SK-N-SH (cell line): ENCODE results near the gene CDH26. TPM values are rescaled to one million over a fixed set of nuclear protein-coding genes. Genes with fewer than 3 reads are reported as not detected.

ENCODE experiments used
- CTCF ChIA-PET: fragments of 300-600, 350-600 bp; formaldehyde crosslinking; extraction: SDS; loops from one replicate; lab custom pipeline; 2021; lab: Yijun Ruan, JAX
- POLR2A ChIA-PET: fragments of 350-600 bp; sonication (Branson Sonifier 250); formaldehyde crosslinking; extraction: SDS; loops from one replicate; lab custom pipeline; 2020; ENCODE audit warnings: antibody characterized with exemption, inconsistent platforms; lab: Yijun Ruan, JAX
- DNase-seq: peaks from one replicate; pipeline ENCODE4 v3.0.0; 2012
- H2AFZ ChIP-seq: fragments of 200-600 bp; sonication (generic); 2 replicates; pipeline ENCODE4 v1.8.1; 2016; ENCODE audit warnings: antibody characterized with exemption, mild to moderate bottlenecking, low read depth
- H3F3A ChIP-seq: fragments of 200-600 bp; sonication (generic); replicated peaks from 2 replicates; pipeline ENCODE3; 2016; ENCODE audit warnings: antibody characterized with exemption, mild to moderate bottlenecking; ENCODE audit not compliant: insufficient read depth
- H3K27ac ChIP-seq, 2 experiments: fragments of 200-500 bp in 1 of 2; fragments of 200-600 bp in 1 of 2; sonication (Bioruptor generic) in 1 of 2; sonication (generic), shearing (Covaris generic) in 1 of 2; 2 replicates each; pipeline versions ENCODE4 v1.5.1 to v1.6.1; 2014 to 2016; ENCODE audit warnings: low read depth in 2 of 2, inconsistent platforms in 1 of 2, low read length in 1 of 2, mild to moderate bottlenecking in 1 of 2, mixed read lengths in 1 of 2
- H3K27me3 ChIP-seq: fragments of 200-600 bp; sonication (generic), shearing (Covaris generic); 2 replicates; pipeline ENCODE4 v1.6.1; 2016; ENCODE audit warnings: mixed run types; ENCODE audit not compliant: insufficient read depth
- H3K36me3 ChIP-seq, 2 experiments: fragments of 200-500 bp in 1 of 2; fragments of 200-600 bp in 1 of 2; sonication (Bioruptor generic) in 1 of 2; sonication (generic) in 1 of 2; replicated peaks in 1 of 2; 2 replicates each; pipeline versions ENCODE3 to v1.5.1; 2014 to 2016; ENCODE audit warnings: low read length in 1 of 2, mild to moderate bottlenecking in 1 of 2; ENCODE audit not compliant: insufficient read depth in 2 of 2, control insufficient read depth in 1 of 2
- H3K4me1 ChIP-seq, 2 experiments: fragments of 200-500 bp in 1 of 2; fragments of 200-600 bp in 1 of 2; sonication (Bioruptor generic) in 1 of 2; sonication (generic), shearing (Covaris generic) in 1 of 2; 2 replicates each; pipeline versions ENCODE4 v1.5.1 to v1.6.1; 2014 to 2016; ENCODE audit warnings: low read depth in 1 of 2, low read length in 1 of 2, mixed run types in 1 of 2; ENCODE audit not compliant: insufficient read depth in 2 of 2, control insufficient read depth in 1 of 2
- H3K4me2 ChIP-seq: fragments of 200-600 bp; sonication (generic), shearing (Covaris generic); 2 replicates; pipeline ENCODE4 v1.6.1; 2017; ENCODE audit warnings: mixed run types
- H3K4me3 ChIP-seq, 2 experiments: fragments of 200-500 bp in 1 of 2; fragments of 200-600 bp in 1 of 2; sonication (Bioruptor generic) in 1 of 2; sonication (generic), shearing (Covaris generic) in 1 of 2; 2 replicates each; pipeline versions ENCODE4 v1.5.1 to v1.8.1; 2014 to 2016; ENCODE audit warnings: low read depth in 2 of 2, inconsistent platforms in 1 of 2, low read length in 1 of 2, mild to moderate bottlenecking in 1 of 2, mixed read lengths in 1 of 2, moderate library complexity in 1 of 2
- H3K79me2 ChIP-seq: fragments of 200-600 bp; sonication (generic); 2 replicates; pipeline ENCODE4 v1.8.1; 2017; ENCODE audit warnings: mild to moderate bottlenecking; ENCODE audit not compliant: insufficient read depth
- H3K9ac ChIP-seq: fragments of 200-600 bp; sonication (generic); 2 replicates; pipeline ENCODE4 v1.6.1; 2017; ENCODE audit warnings: mixed run types
- H3K9me2 ChIP-seq: fragments of 200-600 bp; sonication (generic); 2 replicates; pipeline ENCODE4 v1.6.1; 2017; ENCODE audit warnings: mixed run types
- H3K9me3 ChIP-seq: fragments of 200-600 bp; sonication (generic); 2 replicates; pipeline ENCODE4 v1.6.1; 2017; ENCODE audit warnings: mixed run types, mild to moderate bottlenecking, moderate library complexity
- H4K20me1 ChIP-seq: fragments of 200-600 bp; sonication (generic); 2 replicates; pipeline ENCODE4 v1.6.1; 2017; ENCODE audit warnings: mild to moderate bottlenecking, mixed run types; ENCODE audit not compliant: insufficient read depth
- CTCF ChIP-seq: fragments of 200-600 bp; sonication (generic); IDR thresholded peaks from 2 replicates; pipeline ENCODE4 v1.6.1; 2017; ENCODE audit warnings: antibody characterized with exemption, mild to moderate bottlenecking, moderate library complexity
- ELF1 ChIP-seq: IDR thresholded peaks from 2 replicates; pipeline ENCODE4 v1.4.0; 2012
- EZH2phosphoT487 ChIP-seq: fragments of 200-600 bp; sonication (generic); IDR thresholded peaks from 2 replicates; pipeline ENCODE4 v1.6.1; 2017; ENCODE audit warnings: low read depth, mixed run types, mild to moderate bottlenecking, antibody characterized with exemption, moderate library complexity, borderline replicate concordance
- FOXJ3 ChIP-seq: sonication (generic); formaldehyde crosslinking; IDR thresholded peaks from 2 replicates; pipeline ENCODE4 v1.5.1; 2020; ENCODE audit warnings: mild to moderate bottlenecking, missing genetic modification reagents
- FOXM1 ChIP-seq: IDR thresholded peaks from 2 replicates; pipeline ENCODE4 v1.4.0; 2012; ENCODE audit warnings: low read depth, mild to moderate bottlenecking
- GABPA ChIP-seq: IDR thresholded peaks from 2 replicates; pipeline ENCODE4 v1.4.0; 2012; ENCODE audit warnings: low read depth, mild to moderate bottlenecking
- JUND ChIP-seq: IDR thresholded peaks from 2 replicates; pipeline ENCODE4 v1.4.0; 2012
- MEF2A ChIP-seq: IDR thresholded peaks from 2 replicates; pipeline ENCODE4 v1.4.0; 2012; ENCODE audit warnings: low read depth, borderline replicate concordance
- NRF1 ChIP-seq: IDR thresholded peaks from 2 replicates; pipeline ENCODE4 v1.6.1; 2012; ENCODE audit warnings: low read depth, mild to moderate bottlenecking, low read length
- POLR2AphosphoS5 ChIP-seq: IDR thresholded peaks from 2 replicates; pipeline ENCODE4 v1.6.1; 2012; ENCODE audit warnings: low read depth, low read length
- RCOR1 ChIP-seq: fragments of 150-350 bp; IDR thresholded peaks from 2 replicates; pipeline ENCODE4 v1.6.1; 2017; ENCODE audit warnings: antibody characterized with exemption, low read length
- RFX5 ChIP-seq: IDR thresholded peaks from 2 replicates; pipeline ENCODE4 v1.6.1; 2012; ENCODE audit warnings: mild to moderate bottlenecking, improper control_type of control experiment, low read length
- RXRA ChIP-seq: IDR thresholded peaks from 2 replicates; pipeline ENCODE4 v1.4.0; 2012; ENCODE audit warnings: low read depth, mild to moderate bottlenecking, borderline replicate concordance
- SMC3 ChIP-seq: IDR thresholded peaks from 2 replicates; pipeline ENCODE4 v1.6.1; 2012; ENCODE audit warnings: low read depth, low read length, improper control_type of control experiment
- TAF1 ChIP-seq: IDR thresholded peaks from 2 replicates; pipeline ENCODE4 v1.6.1; 2012; ENCODE audit warnings: low read depth, mild to moderate bottlenecking, low read length, moderate library complexity, borderline replicate concordance
- TEAD4 ChIP-seq: IDR thresholded peaks from 2 replicates; pipeline ENCODE4 v1.4.0; 2012; ENCODE audit warnings: mild to moderate bottlenecking, borderline replicate concordance; ENCODE audit not compliant: insufficient read depth
- USF1 ChIP-seq: IDR thresholded peaks from 2 replicates; pipeline ENCODE4 v1.4.0; 2012; ENCODE audit warnings: low read depth, borderline replicate concordance
- USF2 ChIP-seq: fragments of 150-350 bp; IDR thresholded peaks from 2 replicates; pipeline ENCODE4 v1.6.1; 2017; ENCODE audit warnings: antibody characterized with exemption, low read length, low read depth, borderline replicate concordance
- YY1 ChIP-seq: IDR thresholded peaks from 2 replicates; pipeline ENCODE4 v1.4.0; 2012; ENCODE audit warnings: low read depth, mild to moderate bottlenecking
- ZBTB33 ChIP-seq: IDR thresholded peaks from 2 replicates; pipeline ENCODE4 v1.4.0; 2012; ENCODE audit warnings: low read depth, borderline replicate concordance
- WGBS: methylation state at CpG from one replicate; pipeline ENCODE4 v1.1.6; 2017; ENCODE audit warnings: low lambda C conversion rate; 5-methylcytosine and 5-hydroxymethylcytosine counted together
- polyA plus RNA-seq, 3 experiments: library from polyadenylated mRNA; depleted of rRNA; stranded (reverse); fragments of >200 nt; gene quantifications; 2 replicates each; pipeline ENCODE4 v1.2.3, GENCODE V29; 2012

Gene CDH26
- polyA plus RNA-seq, 1 of the 3 experiments (the other 2 are of a cell fraction) = 0.13 TPM

GRCh38 chr20:59961423-59961822 lies 3.2 kb downstream of the CDH26 start (continued):
- no peak for TF ChIP-seq ZBTB33
- no peak for TF ChIP-seq NRF1
- no peak for TF ChIP-seq RXRA
- TF ChIP-seq YY1 = no peak

GRCh38 chr20:59962155-59962554 lies 3.9 kb downstream of the CDH26 start:
- Histone ChIP-seq H4K20me1 (no peaks in the 10 kb centered on the region), H3K9me2 (no peaks in the 10 kb centered on the region), H3K36me3 (no peaks in the 10 kb centered on the region), H3K9me3 (no peaks in the 10 kb centered on the region), H3K4me2 (no peak overlapping the region), H3K27ac (no peak overlapping the region), H3K9ac (no peak overlapping the region), H3F3A (no peaks in the 10 kb centered on the region), H3K27me3 (no peaks in the 10 kb centered on the region), H2AFZ (no peak overlapping the region), H3K4me3 (no peak overlapping the region), H3K79me2 (no peaks in the 10 kb centered on the region), H3K4me1 (no peaks in the 10 kb centered on the region; a peak in 1 of 4 replicates)
- WGBS = 47% methylated on average over 6 of the region's 6 CpGs
- ChIA-PET CTCF (interaction anchor here (2.7 kb wide), 1 partner anchor 28 kb away, joined by 9 read pairs; the partner anchor contains the start of gene SYCP2), POLR2A (no interaction called here)
- TF ChIP-seq RCOR1 = no peak
- no peak for TF ChIP-seq TAF1
- TF ChIP-seq USF2 = no peak
- no peak for TF ChIP-seq CTCF
- no peak for TF ChIP-seq POLR2AphosphoS5
- TF ChIP-seq FOXM1 = no peak
- TF ChIP-seq RXRA = no peak
- no peak for TF ChIP-seq NRF1
- TF ChIP-seq JUND = no peak
- TF ChIP-seq MEF2A = no peak
- TF ChIP-seq FOXJ3 = no peak
- TF ChIP-seq GABPA = no peak
- no peak for TF ChIP-seq SMC3
- TF ChIP-seq TEAD4 = no peak
- TF ChIP-seq EZH2phosphoT487 = no peak
- no peak for TF ChIP-seq RFX5
- no peak for TF ChIP-seq USF1
- TF ChIP-seq ELF1 = no peak
- no peak for DNase-seq
